Measurements from ENCODE around the gene PYGO2. TPM values are rescaled to one million over a fixed set of nuclear protein-coding genes. Genes with fewer than 3 reads are reported as not detected.
A peak's percentile ranks its signal among the peaks of the same experiment; 100 is the strongest.

PYGO2 gene
- total and polyA plus RNA-seq, 2 of the 8 experiments (the other 6 are each of a cell fraction or from before 2014, with no cell fraction given) = 31.0 to 31.6 TPM

GRCh38 chr1:155010211-155010918 is 48.8 kb upstream of the PYGO2 start:
- H3K4me3 ChIP-seq (ENCODE audit: extremely low read depth in 1 of 4, insufficient read depth in 2 of 4, low read depth in 3 of 4, low read length in 4 of 4) = no peak overlapping the region
- no peak overlapping the region for H3K9ac ChIP-seq (replicated peaks in 1 of 4; ENCODE audit: extremely low read depth in 1 of 4, low read depth in 3 of 4, low read length in 3 of 4)
- no peak overlapping the region for H4K91ac ChIP-seq (replicated peaks; ENCODE audit: insufficient read length, low read length)
- H3K18ac ChIP-seq (ENCODE audit: extremely low read depth, low read length) = no peak overlapping the region
- no peak overlapping the region for H2BK15ac ChIP-seq (ENCODE audit: low read length)
- H3K79me2 ChIP-seq (ENCODE audit: control insufficient read depth in 1 of 2, insufficient read depth in 2 of 2, low read length in 2 of 2) = peaks cover 0 to 45% of the 10 kb centered on the region in 2 experiments; a peak in 3 of 4 replicates
- H4K20me1 ChIP-seq (replicated peaks in 1 of 2; ENCODE audit: control insufficient read depth in 1 of 2, insufficient read depth in 2 of 2, low read length in 2 of 2) = peaks cover 0 to 15% of the 10 kb centered on the region in 2 experiments
- H3K56ac ChIP-seq (replicated peaks; ENCODE audit: insufficient read length, low read depth, low read length) = no peak overlapping the region
- peaks cover 8 to 52% (median 34%) of the 10 kb centered on the region in 4 experiments for H3K4me1 ChIP-seq (replicated peaks in 1 of 4; ENCODE audit: control insufficient read depth in 3 of 4, insufficient read depth in 4 of 4, low read length in 3 of 4)
- no peaks in the 10 kb centered on the region for H3K27me3 ChIP-seq (replicated peaks in 1 of 4; ENCODE audit: control insufficient read depth in 3 of 4, extremely low read depth in 1 of 4, insufficient read depth in 3 of 4, low read length in 3 of 4)
- CTCF ChIA-PET (ENCODE audit: partially characterized antibody) = interaction anchor here (0.6 to 18.6 kb wide), 5 partner anchors 12 to 1262 kb away, joined by 3 to 354 read pairs (median 3); partner anchors contain the start of genes ADAM15, LENEP and ZBTB7B
- H3K4ac ChIP-seq (replicated peaks; ENCODE audit: insufficient read length, low read depth, low read length) = no peak overlapping the region
- no peaks in the 10 kb centered on the region; the same call in 1 of the 2 replicates for H3K23me2 ChIP-seq (ENCODE audit: low read depth, low read length)
- H2BK5ac ChIP-seq (ENCODE audit: low read depth, low read length) = no peak overlapping the region
- FAIRE-seq (no peak), DNase-seq (ENCODE audit: low read depth in 1 of 2, low spot score in 2 of 2) (no peak)
- TF ChIP-seq SP2 (IDR thresholded peaks at IDR 0.05; ENCODE audit: low read length) = no peak
- TF ChIP-seq CHD1 (IDR thresholded peaks at IDR 0.05; ENCODE audit: low read depth, low read length) = no peak
- TF ChIP-seq POU5F1 (IDR thresholded peaks at IDR 0.05; ENCODE audit: low read depth, low read length) = no peak
- no peak for TF ChIP-seq NRF1 (IDR thresholded peaks at IDR 0.05; ENCODE audit: low read depth, low read length)
- no peak for TF ChIP-seq FOSL1 (IDR thresholded peaks at IDR 0.05; ENCODE audit: insufficient read depth, low read depth, low read length)
- no peak for TF ChIP-seq NANOG (IDR thresholded peaks at IDR 0.05; ENCODE audit: insufficient read depth, low read depth, low read length, poor library complexity, severe bottlenecking)
- TF ChIP-seq TAF1 (IDR thresholded peaks at IDR 0.05; ENCODE audit: low read depth, low read length) = no peak
- H3K27ac ChIP-seq (ENCODE audit: low read depth, low read length) = 0 out of 2 replicates have a peak overlapping the region, but pooled peaks have one; percentile 30
- no peak overlapping the region for H3K4me2 ChIP-seq (ENCODE audit: insufficient read depth in 1 of 2, low read depth in 2 of 2, low read length in 2 of 2)
- H3K9me3 ChIP-seq (ENCODE audit: insufficient read depth in 2 of 2, low read depth in 1 of 2, low read length in 1 of 2) = no peaks in the 10 kb centered on the region
- POLR2A ChIA-PET (ENCODE audit: partially characterized antibody) = interaction anchor here (0.7 to 14.8 kb wide), 5 partner anchors 5 to 399 kb away, joined by 3 to 128 read pairs (median 29); partner anchors contain the start of genes CKS1B, FLAD1, LENEP and SHC1
- H2AK5ac ChIP-seq (ENCODE audit: low read depth, low read length) = no peak overlapping the region; the same call in 1 of the 2 replicates
- no peak overlapping the region for H4K8ac ChIP-seq (ENCODE audit: extremely low read depth, insufficient read depth, low read length)
- H2BK20ac ChIP-seq (ENCODE audit: low read length) = no peak overlapping the region
- 76% methylated on average over 7 of the region's 11 CpGs; no CpG with 5 or more reads in 1 of the 2 experiments for WGBS, 2 experiments (ENCODE audit: extremely low coverage in 1 of 2, insufficient coverage in 1 of 2, insufficient read length in 1 of 2, insufficient replicate concordance in 2 of 2, low coverage in 1 of 2, low lambda C conversion rate in 2 of 2, missing lambda C conversion rate in 1 of 2)
- peaks cover 0 to 13% (median 8%) of the 10 kb centered on the region in 4 experiments; a peak in 5 of 8 replicates for H3K36me3 ChIP-seq (ENCODE audit: control insufficient read depth in 2 of 4, insufficient read depth in 4 of 4, low read length in 3 of 4)
- no peak overlapping the region for H4K5ac ChIP-seq (ENCODE audit: insufficient read length, low read depth, low read length)
- no peak overlapping the region for H2BK120ac ChIP-seq (replicated peaks; ENCODE audit: low read depth, low read length)
- H3K23ac ChIP-seq (ENCODE audit: insufficient read length) = no peak overlapping the region
- no peak overlapping the region for H3K14ac ChIP-seq (ENCODE audit: insufficient read length)
- peaks cover 20% of the 10 kb centered on the region for H3K79me1 ChIP-seq (ENCODE audit: low read depth, low read length)
- H2BK12ac ChIP-seq (ENCODE audit: low read depth, low read length) = 0 out of 2 replicates have a peak overlapping the region, but pooled peaks have one; percentile 33
- no peak overlapping the region for H2AFZ ChIP-seq (ENCODE audit: low read length)

All from H1 (cell line).